K562 (cell line): Measurements from ENCODE around the gene CTIF. TPM values are rescaled to one million over a fixed set of nuclear protein-coding genes. Genes with fewer than 3 reads are reported as not detected.

ENCODE experiments used
- CC2D1A ChIP-seq: fragments of 450-650 bp; IDR thresholded peaks from 2 replicates; pipeline ENCODE4 v1.6.1; 2017; ENCODE audit warnings: mild to moderate bottlenecking
- CCNT2 ChIP-seq: IDR thresholded peaks from 2 replicates; pipeline ENCODE4 v1.6.1; 2011; ENCODE audit warnings: borderline replicate concordance, low read depth, mild to moderate bottlenecking, moderate library complexity, mixed read lengths, low read length; ENCODE audit not compliant: insufficient read length; ENCODE audit errors: extremely low read depth
- ELF4 ChIP-seq: fragments of 450-650 bp; formaldehyde crosslinking; IDR thresholded peaks from 2 replicates; pipeline ENCODE4 v1.4.0; 2022; ENCODE audit warnings: missing genetic modification characterization
- ERF ChIP-seq: fragments of 450-650 bp; formaldehyde crosslinking; IDR thresholded peaks from 2 replicates; pipeline ENCODE4 v1.4.0; 2020; ENCODE audit warnings: mild to moderate bottlenecking, mixed read lengths
- GTF2F1 ChIP-seq: IDR thresholded peaks from 2 replicates; pipeline ENCODE4 v1.6.1; 2011; ENCODE audit warnings: low read depth, low read length, improper control_type of control experiment
- HCFC1 ChIP-seq: IDR thresholded peaks from 2 replicates; pipeline ENCODE4 v1.6.1; 2012; ENCODE audit warnings: low read depth, low read length, improper control_type of control experiment
- IFI16 ChIP-seq: fragments of 250-450 bp; sonication (Bioruptor Pico); IDR thresholded peaks from 2 replicates; pipeline ENCODE4 v2.1.2; 2022; ENCODE audit warnings: mild to moderate bottlenecking, inconsistent platforms
- IRF2 ChIP-seq: sonication (generic); formaldehyde crosslinking; IDR thresholded peaks from 2 replicates; pipeline ENCODE4 v1.8.1; 2022; ENCODE audit warnings: mild to moderate bottlenecking, missing genetic modification reagents
- JUN ChIP-seq, 2 experiments: sonication (generic) in 1 of 2; formaldehyde crosslinking in 1 of 2; IDR thresholded peaks; 2 replicates each; pipeline versions ENCODE4 v1.6.1 to v1.8.0; 2012 to 2022; ENCODE audit warnings: borderline replicate concordance in 2 of 2, mild to moderate bottlenecking in 2 of 2, improper control_type of control experiment in 1 of 2, low read depth in 1 of 2, low read length in 1 of 2, missing genetic modification reagents in 1 of 2
- PHF20 ChIP-seq: fragments of 450-650 bp; IDR thresholded peaks from 2 replicates; pipeline ENCODE4 v1.6.1; 2018; ENCODE audit not compliant: partially characterized antibody
- POLR2G ChIP-seq: fragments of 200-400 bp; formaldehyde crosslinking; IDR thresholded peaks from 2 replicates; pipeline ENCODE4 v1.6.1; 2017; ENCODE audit warnings: low read depth, mild to moderate bottlenecking, antibody characterized with exemption, low read length, moderate library complexity
- SOX6 ChIP-seq: fragments of 450-650 bp; IDR thresholded peaks from 2 replicates; pipeline ENCODE4 v1.6.1; 2014; ENCODE audit warnings: mild to moderate bottlenecking
- THAP12 ChIP-seq: fragments of 250-450 bp; sonication (Bioruptor Pico); IDR thresholded peaks from 2 replicates; pipeline ENCODE4 v1.9.0; 2021; ENCODE audit warnings: mild to moderate bottlenecking, inconsistent platforms
- TRIM25 ChIP-seq: fragments of 450-650 bp; IDR thresholded peaks from 2 replicates; pipeline ENCODE4 v1.7.0; 2016; ENCODE audit warnings: borderline replicate concordance
- ZBTB34 ChIP-seq: fragments of 250-450 bp; sonication (Bioruptor Pico); IDR thresholded peaks from 2 replicates; pipeline ENCODE4 v1.8.0; 2021; ENCODE audit warnings: mild to moderate bottlenecking, moderate library complexity
- ZNF23 ChIP-seq: fragments of 250-450 bp; sonication (Bioruptor Pico); IDR thresholded peaks from 2 replicates; pipeline ENCODE4 v1.4.0; 2020; ENCODE audit warnings: mild to moderate bottlenecking
- ZNF77 ChIP-seq: fragments of 250-450 bp; sonication (Bioruptor Pico); IDR thresholded peaks from 2 replicates; pipeline ENCODE4 v1.5.0; 2020
- polyA plus RNA-seq, 8 experiments: library from polyadenylated mRNA; depleted of rRNA in 4 of 8; stranded (reverse) in 5 of 8; unstranded in 3 of 8; fragments of >200 nt; fragmentation: Nextera tagmentation in 2 of 8; fragmentation: Illumina TruSeq in 1 of 8; extraction: Ambion mirVana in 2 of 8; extraction: Trizol in 1 of 8; gene quantifications; 2 replicates each; pipeline versions ENCODE4 v1.2.1 to v1.2.3, GENCODE V29; 2011 to 2014; ENCODE audit warnings: inconsistent platforms in 1 of 8, missing spikeins in 1 of 8
- total RNA-seq, 7 experiments: library from RNA; depleted of rRNA in 6 of 7; stranded (reverse); fragments of >200 nt in 6 of 7; fragmentation: Illumina TruSeq in 2 of 7; extraction: Trizol in 2 of 7; gene quantifications; 2 replicates each; pipeline versions ENCODE4 v1.2.1 to v1.2.3, GENCODE V29; 2011 to 2021; ENCODE audit warnings: low replicate concordance in 1 of 7

CTIF gene
- total and polyA plus RNA-seq, 9 of the 15 experiments (the other 6 are each of a cell fraction or from before 2014, with no cell fraction given), result 0.17 to 11.5 (median 2.2) TPM

- TF ChIP-seq POLR2G (peak; percentile 64), HCFC1 (peak; percentile 15; the same call in 1 of the 2 replicates), IRF2 (no peak), IFI16 (CRISPR knock-in tag) (no peak), PHF20 (peak; percentile 18), ZBTB34 (CRISPR knock-in tag) (no peak), CC2D1A (peak; percentile 21; the same call in 1 of the 2 replicates), ERF (0 out of 2 replicates have a peak, but pooled peaks have one; percentile 61), CCNT2 (no peak), GTF2F1 (no peak), THAP12 (no peak), ZNF23 (CRISPR knock-in tag) (no peak), ELF4 (CRISPR knock-in tag) (no peak), JUN (IDR thresholded peaks at IDR 0.05; ENCODE audit: borderline replicate concordance, low read depth, low read length) (no peak), JUN (CRISPR knock-in tag; IDR thresholded peaks at IDR 0.05; ENCODE audit: borderline replicate concordance) (no peak), SOX6 (peak; percentile 50; the same call in 1 of the 2 replicates), ZNF77 (CRISPR knock-in tag) (no peak), TRIM25 (no peak)
Measured at GRCh38 chr18:48896875-48897511, 358.2 kb downstream of the CTIF start (continued).
